HG02642 (cell line): ENCODE data around the gene COL27A1.

Experiments
- ATAC-seq: cut with Tn5 transposase; IDR thresholded peaks from one replicate; pipeline ENCODE4 v1.9.1; 2021; ENCODE audit warnings: mild to moderate bottlenecking; ENCODE audit not compliant: unreplicated experiment, poor library complexity

The COL27A1 gene

GRCh38 chr9:114278881-114279570 lies 123.7 kb downstream of the COL27A1 start:
- no peak for ATAC-seq

GRCh38 chr9:114279693-114280092 lies 124.4 kb downstream of the COL27A1 start:
- no peak for ATAC-seq

GRCh38 chr9:114280636-114281472 lies 125.5 kb downstream of the COL27A1 start:
- no peak for ATAC-seq

GRCh38 chr9:114281473-114282103 lies 126.3 kb downstream of the COL27A1 start:
- ATAC-seq: no peak

GRCh38 chr9:114282104-114282485 lies 126.8 kb downstream of the COL27A1 start:
- no peak for ATAC-seq

- ATAC-seq: no peak
Observed at GRCh38 chr9:114282507-114282906, 127.2 kb downstream of the COL27A1 start.

- no peak for ATAC-seq
Observed at GRCh38 chr9:114282926-114283325, 127.6 kb downstream of the COL27A1 start.

GRCh38 chr9:114283551-114284111 lies 128.3 kb downstream of the COL27A1 start:
- ATAC-seq: no peak

GRCh38 chr9:114284316-114285060 lies 129.2 kb downstream of the COL27A1 start:
- ATAC-seq: no peak

- ATAC-seq: no peak
Observed at GRCh38 chr9:114285166-114285867, 130.0 kb downstream of the COL27A1 start.

GRCh38 chr9:114286146-114286679 lies 130.9 kb downstream of the COL27A1 start:
- ATAC-seq: no peak

GRCh38 chr9:114287001-114287762 lies 131.8 kb downstream of the COL27A1 start:
- ATAC-seq: no peak

GRCh38 chr9:114287763-114288192 lies 132.4 kb downstream of the COL27A1 start:
- no peak for ATAC-seq

- ATAC-seq: no peak
Observed at GRCh38 chr9:114288193-114289091, 133.1 kb downstream of the COL27A1 start.

- no peak for ATAC-seq
Observed at GRCh38 chr9:114289106-114289505, 133.8 kb downstream of the COL27A1 start.

GRCh38 chr9:114289571-114290481 lies 134.5 kb downstream of the COL27A1 start:
- no peak for ATAC-seq

GRCh38 chr9:114290561-114290986 lies 135.2 kb downstream of the COL27A1 start:
- ATAC-seq: no peak
